Kasumi-1 (cell line): ENCODE results near the gene LTBP3.

Experiments used
- DNase-seq, 2 experiments: peaks; one replicate each; lab custom pipeline; 2025; lab: John Stamatoyannopoulos, UW

Gene LTBP3

GRCh38 chr11:65496304-65497140 is 61.6 kb downstream of the LTBP3 start:
- DNase-seq: peak; percentile 45 to 55

GRCh38 chr11:65493367-65494176 is 64.6 kb downstream of the LTBP3 start:
- no peak for DNase-seq

GRCh38 chr11:65492637-65493366 is 65.4 kb downstream of the LTBP3 start:
- peak; percentile 67 to 79 for DNase-seq

- DNase-seq: no peak
Measured at GRCh38 chr11:65492387-65492636, 65.8 kb downstream of the LTBP3 start.

GRCh38 chr11:65491614-65492386 is 66.4 kb downstream of the LTBP3 start:
- DNase-seq: no peak

GRCh38 chr11:65491163-65491465 is 67.0 kb downstream of the LTBP3 start:
- DNase-seq: no peak

- DNase-seq: no peak
Measured at GRCh38 chr11:65489706-65490320, 68.3 kb downstream of the LTBP3 start.

GRCh38 chr11:65489035-65489705 is 69.0 kb downstream of the LTBP3 start:
- DNase-seq: no peak
